GM18520 (cell line): ENCODE measurements around the gene WTAP.
"Not testable (repeated sequence)": the region's sequence is repeated elsewhere in the genome, so short reads cannot be mapped to it uniquely, and the experiment has no call there.

Source experiments
- ATAC-seq: cut with Tn5 transposase; IDR thresholded peaks from one replicate; pipeline ENCODE4 v1.9.1; 2021; ENCODE audit not compliant: unreplicated experiment

The WTAP gene

DNA sequence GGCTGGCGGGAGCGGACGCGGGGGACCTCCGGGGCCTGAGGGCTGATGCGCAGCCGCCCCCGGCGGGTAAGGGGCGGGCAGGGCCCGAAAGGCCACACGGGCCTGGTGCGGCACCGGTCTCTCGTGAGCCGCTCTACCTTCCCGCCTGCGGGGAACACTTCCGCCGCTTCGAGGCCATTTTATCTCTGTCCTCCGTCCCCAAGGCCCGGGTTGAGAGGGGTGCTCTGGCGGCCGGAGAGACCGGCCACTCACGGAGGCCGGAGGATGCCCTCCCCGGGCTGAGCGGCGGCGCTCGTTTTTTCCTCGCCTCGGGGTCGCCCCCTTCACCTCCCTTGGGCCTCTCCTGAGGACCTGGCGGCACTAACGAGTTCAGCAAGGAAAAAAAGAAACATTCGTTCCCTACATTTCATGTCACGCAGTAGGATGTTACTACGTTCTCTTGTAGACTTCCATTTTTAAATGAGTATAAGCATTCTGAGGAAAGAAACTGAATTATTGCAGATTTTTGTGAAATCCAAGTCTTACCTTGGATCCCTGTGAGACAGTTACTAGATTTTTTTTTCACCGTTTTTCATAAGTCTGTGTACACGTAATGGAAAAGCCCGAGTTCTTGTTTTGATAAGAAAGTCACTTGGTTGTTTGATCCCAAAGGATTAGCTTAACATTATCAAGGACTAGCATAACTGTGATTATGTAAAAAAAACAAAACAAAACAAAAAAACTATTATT, 575 bp downstream of the WTAP start:
- ATAC-seq, result peak; percentile 24

DNA sequence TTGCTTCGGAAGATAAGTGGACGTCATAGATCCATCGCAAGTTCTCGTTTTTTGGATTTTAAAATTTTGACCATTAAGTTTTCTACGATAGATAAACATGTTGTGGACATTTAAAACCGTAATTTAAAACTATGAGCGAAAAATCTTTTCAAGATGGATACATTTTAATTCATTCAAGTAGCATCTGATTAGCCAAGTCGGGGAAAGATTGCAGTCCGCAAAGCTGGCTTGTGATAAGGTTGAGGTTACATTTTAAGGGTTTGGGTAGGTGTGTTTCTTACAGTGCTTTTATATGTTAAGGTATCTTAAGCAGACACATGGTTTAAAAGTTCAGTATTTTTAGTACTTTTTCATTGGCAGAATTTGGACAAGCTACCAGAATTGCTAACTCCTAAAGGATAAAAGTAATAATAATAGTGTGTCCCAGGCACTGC, 1.2 kb downstream of the WTAP start:
- ATAC-seq, result no peak

DNA sequence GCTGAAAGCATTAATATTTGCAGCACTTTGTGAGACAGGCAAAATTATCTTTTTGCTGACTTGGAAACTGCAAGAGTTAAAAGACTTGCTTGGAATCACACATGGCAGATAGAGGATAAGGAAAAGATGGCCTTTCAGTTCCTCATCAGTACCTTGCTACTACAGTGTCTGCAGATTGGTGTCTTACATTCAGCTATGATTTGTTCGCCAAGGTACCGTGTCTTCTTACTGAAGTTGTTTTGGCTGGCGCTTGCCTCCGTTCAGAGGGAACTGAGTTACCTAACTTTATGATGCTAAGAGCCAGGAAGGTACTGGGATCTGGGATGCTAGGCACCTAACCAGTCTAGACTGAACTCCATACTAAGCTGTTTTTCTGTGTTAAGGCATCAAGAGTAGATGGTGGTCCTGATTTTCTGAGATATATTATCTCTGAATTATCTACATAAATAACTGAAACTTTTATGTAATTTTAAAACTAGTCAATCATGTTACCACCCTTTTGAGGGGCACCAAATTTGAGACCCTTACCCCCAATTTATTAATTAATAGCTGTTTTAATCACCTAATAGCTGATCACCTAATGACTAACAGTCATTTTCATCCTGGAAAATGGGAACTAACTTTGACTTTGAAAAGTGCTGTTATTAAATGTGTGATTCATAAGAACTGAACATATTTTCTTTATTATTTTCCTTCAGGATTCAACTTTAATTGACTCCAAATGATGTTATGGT, 2.5 kb downstream of the WTAP start:
- no peak for ATAC-seq

DNA sequence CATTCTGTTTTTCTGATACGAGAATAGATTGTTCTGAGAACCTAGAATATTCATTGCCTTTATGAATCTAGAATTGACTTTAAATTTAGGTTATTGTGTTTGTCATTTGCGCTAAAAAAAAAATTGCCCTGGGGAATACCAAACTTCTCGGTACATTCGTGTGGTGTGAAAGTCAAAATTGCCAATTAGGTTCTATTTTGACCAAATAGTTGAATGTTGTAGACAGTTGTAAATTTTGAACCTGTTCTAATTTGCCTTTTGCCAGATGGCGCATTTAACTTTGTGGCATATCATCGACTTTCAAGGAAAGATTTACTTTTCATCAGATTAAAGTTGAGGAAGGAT, 3.0 kb downstream of the WTAP start:
- ATAC-seq, result no peak

DNA sequence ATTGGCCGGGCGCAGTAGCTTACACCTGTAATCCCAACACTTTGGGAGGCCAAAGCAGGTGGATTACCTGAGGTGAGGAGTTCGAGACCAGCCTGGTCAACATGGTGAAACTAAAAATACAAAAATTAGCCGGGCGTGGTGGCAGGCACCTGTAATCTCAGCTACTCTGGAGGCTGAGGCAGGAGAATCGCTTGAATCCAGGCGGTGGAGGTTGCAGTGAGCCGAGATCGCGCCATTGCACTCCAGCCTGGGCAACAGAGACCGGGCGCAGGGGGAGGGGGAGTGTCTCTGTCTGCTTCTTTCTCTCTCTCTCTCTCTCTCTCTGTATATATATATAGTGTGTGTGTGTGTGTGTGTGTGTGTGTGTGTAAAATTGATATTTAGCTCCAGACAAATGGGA, 5.2 kb downstream of the WTAP start:
- not testable (repeated sequence) for ATAC-seq

DNA sequence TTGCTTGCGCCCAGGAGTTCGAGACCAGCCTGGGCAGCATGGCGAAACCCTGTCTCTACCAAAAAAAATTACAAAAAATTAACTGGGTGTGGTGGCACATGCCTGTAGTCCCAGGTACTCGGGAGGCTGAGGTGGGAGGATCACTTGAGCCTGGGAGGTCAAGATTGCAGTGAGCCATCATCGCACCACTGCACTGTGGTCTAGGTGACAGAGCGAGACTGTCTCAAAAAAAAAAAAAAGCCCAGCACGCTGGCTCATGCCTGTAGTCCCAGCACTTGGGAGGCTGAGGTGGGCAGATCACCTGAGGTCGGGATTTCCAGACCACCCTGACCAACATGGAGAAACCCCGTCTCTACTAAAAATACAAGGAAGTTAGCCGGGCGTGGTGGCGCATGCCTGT, 6.1 kb downstream of the WTAP start:
- ATAC-seq, result not testable (repeated sequence)

DNA sequence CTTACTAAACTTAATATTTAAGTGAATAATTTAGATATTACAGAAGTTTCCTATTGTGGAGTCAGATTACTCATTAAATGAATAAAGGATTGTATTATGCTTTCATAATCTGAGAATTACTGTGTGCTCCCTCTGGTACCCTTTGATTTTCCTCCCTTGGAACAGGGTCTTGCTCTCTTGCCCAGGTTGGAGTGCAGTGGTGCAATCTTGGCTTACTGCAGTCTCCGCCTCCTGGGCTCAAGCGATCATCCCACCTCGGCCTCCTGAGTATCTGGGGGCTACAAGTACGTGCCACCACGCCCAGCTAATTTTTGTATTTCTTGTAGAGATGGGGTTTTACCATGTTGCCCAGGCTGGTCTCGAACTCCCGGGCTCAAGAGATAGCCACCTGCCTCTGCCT, 9.6 kb downstream of the WTAP start:
- no peak for ATAC-seq

DNA sequence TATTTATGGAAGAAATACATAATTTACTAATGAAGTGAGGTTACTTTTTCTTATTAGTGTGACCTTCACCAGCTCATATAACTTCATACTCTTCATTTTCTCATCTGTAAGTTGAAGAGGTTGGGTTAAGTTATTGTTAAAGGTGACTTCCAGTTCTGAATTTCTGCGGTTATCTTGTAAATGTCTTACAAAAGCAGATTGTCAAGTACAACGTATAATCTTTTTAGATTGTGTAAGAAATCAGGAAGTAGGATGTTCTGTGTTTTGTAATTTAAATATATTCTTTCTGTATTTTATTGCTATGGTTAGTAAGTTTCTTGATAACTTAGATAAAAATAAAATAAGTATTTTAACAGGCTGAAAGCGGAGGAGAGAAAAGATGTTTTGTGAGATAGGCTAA, 12.0 kb downstream of the WTAP start:
- no peak for ATAC-seq

DNA sequence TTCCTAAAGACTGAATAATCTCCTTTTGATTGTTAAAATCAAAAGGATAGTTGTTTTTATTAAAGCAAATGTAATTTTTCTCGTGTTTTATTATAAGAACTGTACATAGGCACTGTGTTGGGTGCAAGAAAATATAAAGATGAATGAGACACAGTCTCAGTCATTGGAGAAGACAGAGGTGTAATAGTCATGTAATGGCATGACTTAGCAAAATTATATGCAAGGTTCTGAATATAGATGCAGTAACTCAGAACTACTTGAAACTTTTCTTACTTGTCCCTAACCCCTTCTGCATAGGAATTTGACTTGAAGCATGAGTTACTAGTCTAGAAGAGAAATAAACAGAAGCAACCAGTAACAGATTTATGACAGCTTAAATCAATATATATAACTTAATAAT, 14.9 kb downstream of the WTAP start:
- no peak for ATAC-seq

DNA sequence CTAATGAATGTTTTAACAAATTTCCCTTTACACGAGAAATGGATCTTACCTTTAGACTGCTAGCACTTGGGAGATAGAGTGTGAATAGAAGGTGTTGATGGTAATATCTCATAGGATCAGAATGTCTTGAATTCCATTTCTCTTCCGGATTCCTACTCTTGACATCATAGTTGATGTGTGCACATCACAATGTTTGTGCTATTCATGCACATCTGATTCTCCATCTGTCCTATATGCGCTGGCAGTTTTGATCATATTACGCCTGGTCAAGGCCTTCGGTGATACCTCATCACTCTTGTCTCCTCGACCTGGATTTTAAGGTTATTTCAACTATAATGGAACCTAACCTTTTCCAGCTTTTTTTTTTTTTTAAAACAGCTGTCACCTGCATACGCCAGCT, 17.8 kb downstream of the WTAP start:
- no peak for ATAC-seq

DNA sequence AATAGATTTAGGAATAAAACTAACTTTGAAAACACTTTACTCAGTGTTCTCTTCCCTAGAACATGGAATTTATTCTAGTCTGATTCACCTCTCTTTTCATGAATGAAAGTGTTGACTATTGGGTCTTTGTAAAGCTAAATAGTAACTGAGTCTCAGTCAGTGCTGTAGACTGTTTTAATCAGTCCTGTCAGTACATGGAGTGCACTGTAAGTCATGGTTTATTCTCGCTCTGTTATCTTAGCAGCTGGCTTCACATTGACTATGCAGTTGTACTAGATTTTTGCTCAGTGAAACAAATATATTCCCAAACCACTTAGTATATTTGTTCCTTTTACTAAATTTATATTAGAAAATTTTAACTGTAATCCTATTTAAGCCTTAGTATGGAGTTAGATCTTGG, 19.5 kb downstream of the WTAP start:
- ATAC-seq, result no peak

DNA sequence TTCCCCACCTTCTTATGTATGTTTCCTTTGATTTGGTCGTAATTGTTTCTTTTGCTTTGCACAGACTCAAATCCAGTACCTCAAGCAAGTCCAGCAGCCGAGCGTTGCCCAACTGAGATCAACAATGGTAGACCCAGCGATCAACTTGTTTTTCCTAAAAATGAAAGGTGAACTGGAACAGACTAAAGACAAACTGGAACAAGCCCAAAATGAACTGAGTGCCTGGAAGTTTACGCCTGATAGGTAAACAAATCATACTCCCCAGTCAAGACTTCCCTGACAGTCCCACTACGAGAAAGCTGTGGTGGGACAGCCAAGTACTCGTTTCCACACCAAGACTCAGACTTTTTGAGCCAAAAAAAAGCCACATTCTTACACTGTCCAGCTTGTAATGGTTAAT, 20.8 kb downstream of the WTAP start:
- ATAC-seq, result not testable (repeated sequence)

DNA sequence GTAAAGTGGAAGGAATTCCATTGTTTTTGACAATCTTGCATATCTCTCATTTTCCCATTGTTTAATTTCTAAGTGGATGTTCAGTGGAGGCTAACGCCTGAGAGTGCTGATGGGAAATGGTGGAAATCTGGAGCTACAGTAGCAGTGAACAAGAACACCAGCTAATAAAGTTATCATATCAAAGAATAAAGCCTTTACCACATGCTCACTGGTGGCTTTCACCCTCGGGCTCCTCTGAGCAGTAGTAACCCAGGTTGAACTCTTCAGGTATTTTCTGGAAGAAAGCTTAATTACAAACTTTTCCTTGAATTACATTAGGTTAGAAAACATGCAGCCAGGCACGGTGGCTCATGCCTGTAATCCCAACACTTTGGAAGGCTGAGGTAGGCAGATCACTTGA, 24.1 kb downstream of the WTAP start:
- ATAC-seq, result no peak

DNA sequence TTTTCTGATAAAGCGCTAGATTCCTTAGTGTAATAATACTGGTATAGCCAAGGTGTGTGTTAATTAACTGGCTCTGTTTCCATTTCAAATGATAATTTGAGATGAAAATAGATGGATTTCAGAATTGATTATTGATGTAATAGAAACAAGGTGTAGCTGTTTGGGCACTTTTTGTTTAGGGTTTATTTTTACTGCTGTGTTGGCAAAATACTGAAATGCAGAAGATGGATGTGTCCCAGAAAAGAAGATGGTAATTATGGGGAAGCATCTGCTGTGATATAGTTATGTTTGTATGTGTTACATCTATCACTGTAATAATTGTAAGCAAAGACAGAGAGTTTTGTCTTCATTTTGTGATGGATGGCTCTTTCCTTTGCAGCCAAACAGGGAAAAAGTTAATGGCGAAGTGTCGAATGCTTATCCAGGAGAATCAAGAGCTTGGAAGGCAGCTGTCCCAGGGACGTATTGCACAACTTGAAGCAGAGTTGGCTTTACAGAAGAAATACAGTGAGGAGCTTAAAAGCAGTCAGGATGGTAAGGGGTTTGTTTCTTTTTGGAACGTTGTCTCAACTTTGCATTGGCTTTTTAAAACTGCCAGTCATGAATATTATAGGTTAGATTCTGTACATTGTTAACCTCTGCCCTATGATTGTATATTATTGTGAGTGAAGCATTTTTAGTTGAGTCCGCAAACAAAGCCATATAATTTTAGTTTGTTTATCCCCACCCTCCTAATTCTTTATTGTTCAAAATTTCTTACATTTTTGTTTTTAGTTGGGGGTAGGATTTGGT, 26.0 kb downstream of the WTAP start:
- no peak for ATAC-seq

DNA sequence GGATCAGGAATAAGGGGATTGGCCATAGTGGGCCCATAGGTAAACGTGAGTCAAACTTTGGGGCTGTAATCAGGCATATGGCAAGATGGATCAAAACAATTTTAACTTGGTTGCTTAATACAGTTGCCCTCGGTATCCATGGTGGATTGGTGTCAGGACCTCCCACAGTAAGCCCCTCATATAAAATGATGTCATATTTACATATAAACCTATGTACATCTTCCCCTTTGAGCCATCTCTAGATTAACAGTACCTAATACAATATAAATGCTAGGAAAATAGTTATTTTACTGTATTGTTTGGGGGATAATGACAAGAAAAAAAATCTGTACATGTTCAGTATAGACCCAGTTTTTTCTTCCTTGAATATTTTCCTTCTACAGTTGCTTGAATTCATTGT, 27.1 kb downstream of the WTAP start:
- ATAC-seq, result no peak

DNA sequence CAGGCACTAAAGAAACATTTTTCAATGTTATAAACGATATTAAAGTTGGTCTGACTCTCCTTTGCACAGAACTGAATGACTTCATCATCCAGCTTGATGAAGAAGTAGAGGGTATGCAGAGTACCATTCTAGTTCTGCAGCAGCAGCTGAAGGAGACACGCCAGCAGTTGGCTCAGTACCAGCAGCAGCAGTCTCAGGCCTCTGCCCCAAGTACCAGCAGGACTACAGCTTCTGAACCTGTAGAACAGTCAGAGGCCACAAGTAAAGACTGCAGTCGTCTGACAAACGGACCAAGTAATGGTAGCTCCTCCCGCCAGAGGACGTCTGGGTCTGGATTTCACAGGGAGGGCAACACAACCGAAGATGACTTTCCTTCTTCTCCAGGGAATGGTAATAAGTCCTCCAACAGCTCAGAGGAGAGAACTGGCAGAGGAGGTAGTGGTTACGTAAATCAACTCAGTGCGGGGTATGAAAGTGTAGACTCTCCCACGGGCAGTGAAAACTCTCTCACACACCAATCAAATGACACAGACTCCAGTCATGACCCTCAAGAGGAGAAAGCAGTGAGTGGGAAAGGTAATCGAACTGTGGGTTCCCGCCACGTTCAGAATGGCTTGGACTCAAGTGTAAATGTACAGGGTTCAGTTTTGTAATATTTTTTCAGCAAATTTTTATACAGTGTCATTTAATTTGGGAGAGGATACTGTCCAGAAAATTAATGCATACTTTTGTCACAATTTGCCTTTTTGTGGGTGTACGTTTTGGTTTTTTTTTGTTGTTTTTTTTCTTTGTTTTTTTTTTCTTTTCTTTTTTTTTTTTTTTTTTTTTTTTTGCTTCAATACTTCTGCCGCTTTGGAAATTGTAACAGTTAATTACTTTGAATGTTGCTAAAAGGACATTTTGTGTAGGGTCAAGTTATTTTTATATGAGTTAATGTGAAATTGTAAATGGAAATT, 27.9 kb downstream of the WTAP start:
- ATAC-seq, result no peak

DNA sequence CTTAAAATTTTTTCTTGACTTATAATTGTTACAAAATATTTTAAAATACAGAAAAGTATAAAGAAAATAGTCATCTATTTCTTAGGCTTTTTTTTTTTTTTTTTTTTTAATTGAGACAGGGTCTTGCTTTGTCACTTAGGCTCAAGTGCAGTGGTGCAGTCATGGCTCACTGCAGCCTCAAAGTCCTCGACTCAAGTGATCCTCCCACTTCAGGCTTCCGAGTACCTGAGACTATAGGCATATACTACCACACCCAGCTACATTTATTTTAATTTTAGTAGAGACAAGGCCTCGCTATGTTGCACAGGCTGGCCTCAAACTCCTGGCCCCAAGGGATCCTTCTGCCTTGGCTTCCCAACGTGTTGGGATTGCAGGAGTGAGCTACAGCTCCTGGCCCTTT, 29.2 kb downstream of the WTAP start:
- ATAC-seq, result no peak

DNA sequence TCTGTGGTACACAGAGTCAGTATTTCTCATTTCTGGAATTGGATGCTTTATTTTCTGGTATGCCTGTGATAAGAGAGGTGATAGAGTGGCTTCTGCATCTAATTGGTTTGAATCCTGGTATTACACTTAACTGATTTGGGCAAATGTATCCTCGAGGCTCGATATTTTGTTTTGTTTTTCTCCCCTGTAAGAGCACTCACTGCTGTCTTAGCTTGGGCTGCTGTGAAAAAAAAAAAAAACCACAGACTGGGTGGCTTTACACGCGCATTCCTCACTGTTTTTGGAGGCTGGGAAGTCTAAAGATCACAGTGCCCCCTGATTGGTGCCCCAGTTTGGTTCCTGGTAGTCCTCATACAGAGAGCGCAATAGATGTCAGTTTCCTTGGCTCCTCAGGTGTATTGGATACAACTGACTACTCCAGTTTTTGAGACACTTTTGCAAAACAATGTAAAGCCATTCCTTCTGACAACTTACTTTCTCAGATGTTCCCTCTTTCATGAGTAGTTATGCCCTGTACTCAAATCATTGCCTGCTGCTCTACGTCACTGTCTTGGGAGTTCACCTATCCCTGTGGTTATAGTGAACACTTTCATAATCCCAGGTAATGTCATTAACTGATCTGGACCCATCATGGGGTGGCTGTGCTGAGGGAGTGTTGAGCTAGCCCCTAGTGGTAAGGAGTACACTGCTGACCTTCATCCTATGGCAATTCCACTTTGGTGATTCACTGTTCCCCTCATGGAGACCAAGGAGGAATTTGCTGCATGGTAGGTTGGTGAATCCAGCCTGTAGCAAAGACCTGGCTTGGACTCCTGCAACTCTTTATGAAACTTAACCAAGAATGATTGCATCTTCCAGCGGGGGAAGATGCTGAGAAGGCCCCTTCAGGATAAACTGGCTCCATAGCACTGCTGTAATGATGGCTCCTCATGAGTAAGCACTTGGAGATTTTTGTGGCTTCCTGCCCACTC, 31.0 kb downstream of the WTAP start:
- no peak for ATAC-seq

DNA sequence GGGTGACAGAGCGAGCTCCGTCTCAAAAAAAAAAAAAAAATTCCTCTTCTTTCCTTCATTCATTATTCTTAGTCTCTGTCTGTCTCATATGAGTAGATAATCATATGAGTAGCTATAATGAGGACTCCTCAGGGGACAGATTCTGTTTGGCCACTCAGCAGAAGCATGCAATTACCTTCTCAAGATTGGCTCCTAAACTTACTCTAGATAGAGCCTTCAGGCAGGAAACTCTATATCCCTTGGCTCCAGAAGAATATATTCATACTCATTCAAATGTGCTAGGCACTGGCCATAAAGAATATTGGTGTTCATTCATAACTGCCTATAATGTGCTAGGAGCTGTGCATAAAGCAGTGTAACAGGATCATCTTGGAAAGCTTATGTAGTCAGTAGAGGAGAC, 32.3 kb downstream of the WTAP start:
- ATAC-seq, result no peak

DNA sequence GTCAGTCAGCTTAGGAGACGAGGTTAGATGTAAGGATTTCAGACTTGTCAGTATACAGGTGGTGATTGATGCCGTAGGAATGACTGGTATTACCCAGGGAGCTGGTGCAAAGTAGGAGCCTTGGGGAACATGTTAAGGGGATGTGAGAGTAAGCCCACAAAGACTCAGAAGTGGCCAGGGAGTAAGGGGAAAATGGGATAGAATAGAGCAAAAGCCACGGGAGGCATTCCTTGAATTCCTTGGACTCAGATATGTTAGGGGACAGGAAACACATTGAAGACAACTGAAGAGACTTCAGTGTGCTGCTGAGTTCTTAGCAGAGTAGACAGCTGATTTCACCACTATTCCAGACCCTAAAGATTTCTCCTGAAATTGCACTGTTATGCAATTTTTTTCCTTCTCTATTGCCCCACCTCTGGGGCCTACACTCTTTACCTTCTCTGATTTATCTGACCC, 33.3 kb downstream of the WTAP start:
- ATAC-seq, result no peak
